Neuronal stem cell (in vitro differentiated cells): ENCODE results near the gene MAP3K20.

Experiments
- DNase-seq: peaks from one replicate; pipeline ENCODE4 v3.0.0-alpha.2; 2013; ENCODE audit warnings: low spot score
- H2AFZ ChIP-seq: one replicate; pipeline ENCODE4 v1.6.1; 2013; ENCODE audit warnings: mild to moderate bottlenecking, low read length, inconsistent platforms
- H2AK5ac ChIP-seq: 2 replicates; pipeline ENCODE4 v1.6.1; 2013; ENCODE audit warnings: low read depth, mild to moderate bottlenecking, inconsistent platforms, low read length, moderate library complexity, mixed read lengths
- H2BK120ac ChIP-seq: 2 replicates; pipeline ENCODE4 v1.6.1; 2013; ENCODE audit warnings: low read depth, mild to moderate bottlenecking, inconsistent platforms, low read length, moderate library complexity, mixed read lengths
- H2BK12ac ChIP-seq: one replicate; pipeline ENCODE4 v1.6.1; 2013; ENCODE audit warnings: low read length, inconsistent platforms
- H2BK15ac ChIP-seq: 2 replicates; pipeline ENCODE4 v1.6.1; 2013; ENCODE audit warnings: mild to moderate bottlenecking, low read length, inconsistent platforms, mixed read lengths
- H2BK5ac ChIP-seq: one replicate; pipeline ENCODE4 v1.6.1; 2013; ENCODE audit warnings: inconsistent platforms, mild to moderate bottlenecking, low read length, moderate library complexity
- H3K14ac ChIP-seq: one replicate; pipeline ENCODE4 v1.6.1; 2013; ENCODE audit warnings: low read length, inconsistent platforms
- H3K18ac ChIP-seq: 2 replicates; pipeline ENCODE4 v1.6.1; 2013; ENCODE audit warnings: low read length, inconsistent platforms
- H3K23ac ChIP-seq: 2 replicates; pipeline ENCODE4 v1.6.1; 2013; ENCODE audit warnings: low read depth, mild to moderate bottlenecking, mixed read lengths, low read length, inconsistent platforms; ENCODE audit not compliant: poor library complexity
- H3K27ac ChIP-seq: replicated peaks from 3 replicates; pipeline ENCODE4 v1.5.1; 2013; ENCODE audit warnings: low read length, inconsistent platforms
- H3K27me3 ChIP-seq, 3 experiments: 2 replicates each; pipeline ENCODE4 v1.6.1; 2013; ENCODE audit warnings: low read length in 3 of 3, mild to moderate bottlenecking in 2 of 3, inconsistent platforms in 1 of 3, low read depth in 1 of 3, mixed read lengths in 1 of 3, moderate library complexity in 1 of 3; ENCODE audit not compliant: control insufficient read depth in 3 of 3, insufficient read depth in 3 of 3
- H3K36me3 ChIP-seq, 2 donors: replicated peaks in 1 of 2; 2 replicates each; pipeline ENCODE4 v1.6.1; 2013; ENCODE audit warnings: low read length in 2 of 2; ENCODE audit not compliant: control insufficient read depth in 2 of 2, insufficient read depth in 2 of 2
- H3K4ac ChIP-seq: 2 replicates; pipeline ENCODE4 v1.6.1; 2013; ENCODE audit warnings: inconsistent platforms, mild to moderate bottlenecking, low read length, moderate library complexity
- H3K4me1 ChIP-seq, 2 donors: 1 replicate in 1 of 2; 2 replicates in 1 of 2; pipeline ENCODE4 v1.6.1; 2013; ENCODE audit warnings: low read length in 2 of 2, low read depth in 1 of 2; ENCODE audit not compliant: control insufficient read depth in 2 of 2, insufficient read depth in 1 of 2
- H3K4me2 ChIP-seq: one replicate; pipeline ENCODE4 v1.6.1; 2013; ENCODE audit warnings: mild to moderate bottlenecking, low read length, inconsistent platforms; ENCODE audit not compliant: insufficient read depth, poor library complexity, severe bottlenecking
- H3K4me3 ChIP-seq, 2 donors: 2 replicates each; pipeline ENCODE4 v1.5.1; 2013; ENCODE audit warnings: low read length in 2 of 2, mild to moderate bottlenecking in 2 of 2, inconsistent platforms in 1 of 2, moderate library complexity in 1 of 2
- H3K79me1 ChIP-seq: one replicate; pipeline ENCODE4 v1.6.1; 2013; ENCODE audit warnings: low read depth, mild to moderate bottlenecking, inconsistent platforms, low read length, moderate library complexity
- H3K9ac ChIP-seq: one replicate; pipeline ENCODE4 v1.6.1; 2013; ENCODE audit warnings: mild to moderate bottlenecking, low read depth, low read length, inconsistent platforms; ENCODE audit not compliant: poor library complexity
- H3K9me3 ChIP-seq, 2 donors: replicated peaks in 1 of 2; 2 replicates each; pipeline versions ENCODE3 to v1.6.1; 2013; ENCODE audit warnings: low read length in 2 of 2, mild to moderate bottlenecking in 2 of 2, inconsistent platforms in 1 of 2, low read depth in 1 of 2, mixed read lengths in 1 of 2, moderate library complexity in 1 of 2; ENCODE audit not compliant: control insufficient read depth in 2 of 2, insufficient read depth in 1 of 2
- H4K8ac ChIP-seq: one replicate; pipeline ENCODE4 v1.6.1; 2013; ENCODE audit warnings: low read depth, mild to moderate bottlenecking, inconsistent platforms, low read length, moderate library complexity
- H4K91ac ChIP-seq: one replicate; pipeline ENCODE4 v1.6.1; 2013; ENCODE audit warnings: low read length, low read depth, mild to moderate bottlenecking, inconsistent platforms; ENCODE audit not compliant: poor library complexity
- WGBS, 2 donors: extraction: QIAGEN DNeasy Blood & Tissue Kit; methylation state at CpG; one replicate each; pipeline ENCODE4 v1.1.7; 2013; ENCODE audit warnings: missing lambda C conversion rate in 2 of 2, mixed read lengths in 1 of 2; ENCODE audit not compliant: insufficient read length in 2 of 2, insufficient replicate concordance in 1 of 2; ENCODE audit errors: extremely low coverage in 2 of 2; 5-methylcytosine and 5-hydroxymethylcytosine counted together

The MAP3K20 gene

GRCh38 chr2:173221937-173222594 is 146.4 kb downstream of the MAP3K20 start:
- Histone ChIP-seq H3K9me3 (peaks cover 0 to 4% of the 10 kb centered on the region in 2 donors), H2BK12ac (no peak overlapping the region), H3K18ac (no peak overlapping the region), H4K8ac (no peak overlapping the region), H3K23ac (no peak overlapping the region), H3K79me1 (no peaks in the 10 kb centered on the region), H3K27me3 (no peaks in the 10 kb centered on the region), H2BK120ac (no peak overlapping the region), H4K91ac (no peak overlapping the region), H3K27ac (no peak overlapping the region), H3K14ac (no peak overlapping the region), H2AK5ac (no peak overlapping the region), H3K4me1 (peaks cover 0 to 10% of the 10 kb centered on the region in 2 donors), H3K36me3 (peaks cover 0 to 3% of the 10 kb centered on the region in 2 donors), H3K4ac (no peak overlapping the region), H3K9ac (no peak overlapping the region), H2AFZ (no peak overlapping the region), H2BK15ac (no peak overlapping the region), H2BK5ac (no peak overlapping the region), H3K4me3 (no peak overlapping the region), H3K4me2 (no peak overlapping the region)
- DNase-seq, result no peak
- WGBS, 2 donors, result no CpG with 5 or more reads among the region's 2 CpGs

- Histone ChIP-seq H4K8ac (no peak overlapping the region), H4K91ac (no peak overlapping the region), H2BK120ac (no peak overlapping the region), H3K4me2 (no peak overlapping the region), H3K23ac (no peak overlapping the region), H3K18ac (no peak overlapping the region), H2AK5ac (no peak overlapping the region), H2BK15ac (no peak overlapping the region), H3K9ac (no peak overlapping the region), H3K14ac (no peak overlapping the region), H3K79me1 (no peaks in the 10 kb centered on the region), H3K4ac (no peak overlapping the region), H3K27ac (no peak overlapping the region), H3K4me1 (peaks cover 0 to 10% of the 10 kb centered on the region in 2 donors), H2BK5ac (no peak overlapping the region), H3K9me3 (peaks cover 0 to 4% of the 10 kb centered on the region in 2 donors), H2BK12ac (no peak overlapping the region), H3K36me3 (peaks cover 0 to 3% of the 10 kb centered on the region in 2 donors), H3K4me3 (no peak overlapping the region), H3K27me3 (no peaks in the 10 kb centered on the region), H2AFZ (no peak overlapping the region)
- DNase-seq, result no peak
- WGBS, 2 donors, result no CpG with 5 or more reads among the region's 2 CpGs
Observed at GRCh38 chr2:173223871-173224270, 148.2 kb downstream of the MAP3K20 start.

- no peaks in the 10 kb centered on the region for H3K79me1 ChIP-seq
- H2BK15ac ChIP-seq, result no peak overlapping the region
- H3K4me2 ChIP-seq, result no peak overlapping the region
- H3K4ac ChIP-seq, result no peak overlapping the region
- no peak overlapping the region for H2AFZ ChIP-seq
- H3K27me3 ChIP-seq, result no peaks in the 10 kb centered on the region
- H3K9me3 ChIP-seq, result no peaks in the 10 kb centered on the region
- no peak overlapping the region for H3K18ac ChIP-seq
- H3K4me1 ChIP-seq, result peaks cover 0 to 12% of the 10 kb centered on the region in 2 donors
- no peak overlapping the region for H3K4me3 ChIP-seq
- H2BK120ac ChIP-seq, result no peak overlapping the region
- H3K23ac ChIP-seq, result no peak overlapping the region
- no peak overlapping the region for H4K91ac ChIP-seq
- no peak overlapping the region for H2AK5ac ChIP-seq
- no peak for DNase-seq
- no CpG with 5 or more reads among the region's 7 CpGs for WGBS, 2 donors
- H4K8ac ChIP-seq, result no peak overlapping the region
- H3K36me3 ChIP-seq, result no peaks in the 10 kb centered on the region
- H3K9ac ChIP-seq, result no peak overlapping the region
- no peak overlapping the region for H2BK5ac ChIP-seq
- no peak overlapping the region for H3K27ac ChIP-seq
- no peak overlapping the region for H3K14ac ChIP-seq
- no peak overlapping the region for H2BK12ac ChIP-seq
Observed at GRCh38 chr2:173226899-173227698, 151.5 kb downstream of the MAP3K20 start.

- Histone ChIP-seq H3K27me3 (no peaks in the 10 kb centered on the region), H3K36me3 (peaks cover 3 to 13% of the 10 kb centered on the region in 2 donors), H3K27ac (no peak overlapping the region), H4K8ac (no peak overlapping the region), H2AFZ (no peak overlapping the region), H3K9ac (no peak overlapping the region), H3K14ac (no peak overlapping the region), H3K4me3 (no peak overlapping the region), H2BK12ac (no peak overlapping the region), H4K91ac (no peak overlapping the region), H2BK5ac (no peak overlapping the region), H3K4me1 (peaks cover 0 to 12% of the 10 kb centered on the region in 2 donors), H2AK5ac (no peak overlapping the region), H3K4ac (no peak overlapping the region), H3K9me3 (no peaks in the 10 kb centered on the region), H2BK15ac (no peak overlapping the region), H3K79me1 (no peaks in the 10 kb centered on the region), H3K4me2 (no peak overlapping the region), H2BK120ac (no peak overlapping the region), H3K23ac (no peak overlapping the region), H3K18ac (no peak overlapping the region)
- WGBS, 2 donors, result no CpG with 5 or more reads among the region's 2 CpGs
- no peak for DNase-seq
Observed at GRCh38 chr2:173229086-173229485, 153.4 kb downstream of the MAP3K20 start.
